ENCODE data around the gene BACE2.

The BACE2 gene

DNA sequence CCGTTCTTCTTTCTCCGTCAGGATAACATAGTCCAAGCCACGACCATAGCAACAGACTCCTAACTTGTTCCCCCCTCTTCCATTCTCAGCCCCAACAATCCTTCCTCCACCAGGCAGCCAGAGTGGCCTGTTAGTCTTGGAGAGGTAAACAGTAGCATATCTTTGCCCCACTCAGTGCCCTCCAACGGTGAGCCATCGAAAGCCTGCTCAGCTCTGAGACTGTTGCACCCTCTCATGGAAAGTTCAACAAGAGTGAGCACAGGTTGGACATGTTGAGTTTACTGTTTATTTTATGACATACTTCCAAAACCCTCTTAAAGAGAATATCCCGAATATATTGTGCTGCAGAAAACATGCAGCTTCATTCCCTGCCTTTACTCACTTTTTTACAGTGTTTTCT is 30.1 kb upstream of the BACE2 start:
- Histone ChIP-seq H3K9me3 (ENCODE audit: control insufficient read depth, low read length) (no peaks in the 10 kb centered on the region), H3K4me3 (ENCODE audit: low read length) (no peak overlapping the region), H3K9ac (ENCODE audit: low read length) (no peak overlapping the region), H3K36me3 (ENCODE audit: control insufficient read depth, insufficient read depth, low read length) (no peaks in the 10 kb centered on the region), H3K4me1 (ENCODE audit: control insufficient read depth, insufficient read depth, low read length) (peaks cover 14% of the 10 kb centered on the region), H3K27me3 (ENCODE audit: control insufficient read depth, insufficient read depth, low read length) (no peaks in the 10 kb centered on the region)

DNA sequence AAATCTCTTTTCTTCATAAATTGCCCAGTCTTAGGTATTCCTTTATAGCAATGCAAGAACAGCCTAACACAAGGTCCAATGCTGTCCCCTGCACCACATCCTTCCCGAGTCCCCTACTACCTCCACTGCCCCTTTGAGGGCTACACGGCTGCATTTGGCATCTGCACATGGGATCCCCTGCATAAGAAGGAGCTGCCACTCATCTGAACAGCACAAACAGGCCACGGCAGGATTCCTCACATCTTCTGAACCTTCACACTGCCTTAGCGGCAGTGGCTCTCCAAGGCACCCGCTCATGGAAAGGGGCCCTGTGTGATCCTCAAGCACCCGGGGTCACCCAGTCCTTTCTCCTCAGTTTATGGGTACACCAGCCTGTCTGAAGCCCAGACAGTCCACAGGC is 29.2 kb upstream of the BACE2 start:
- Histone ChIP-seq H3K4me3 (ENCODE audit: low read length) (no peak overlapping the region), H3K9me3 (ENCODE audit: control insufficient read depth, low read length) (no peaks in the 10 kb centered on the region), H3K36me3 (ENCODE audit: control insufficient read depth, insufficient read depth, low read length) (no peaks in the 10 kb centered on the region), H3K27me3 (ENCODE audit: control insufficient read depth, insufficient read depth, low read length) (no peaks in the 10 kb centered on the region), H3K4me1 (ENCODE audit: control insufficient read depth, insufficient read depth, low read length) (peaks cover 11% of the 10 kb centered on the region), H3K9ac (ENCODE audit: low read length) (no peak overlapping the region)

DNA sequence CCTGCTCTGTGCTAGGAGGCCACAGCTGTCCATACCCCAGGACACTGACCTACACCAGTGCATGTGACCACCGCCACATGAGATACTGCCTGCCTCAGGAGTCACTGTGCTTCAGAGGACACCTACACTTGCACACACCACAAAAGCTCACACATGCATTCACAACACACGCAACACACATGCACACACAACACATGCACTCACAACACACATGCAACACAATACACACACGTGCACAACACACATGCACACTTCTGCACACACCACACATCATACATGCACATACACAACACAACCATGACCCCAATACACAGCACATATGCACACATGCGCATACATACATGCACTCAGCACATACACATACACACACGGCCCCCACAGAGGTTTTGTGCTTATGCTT is 28.7 kb upstream of the BACE2 start:
- no peaks in the 10 kb centered on the region for H3K27me3 ChIP-seq (ENCODE audit: control insufficient read depth, insufficient read depth, low read length)
- no peaks in the 10 kb centered on the region for H3K9me3 ChIP-seq (ENCODE audit: control insufficient read depth, low read length)
- H3K4me1 ChIP-seq (ENCODE audit: control insufficient read depth, insufficient read depth, low read length): peaks cover 11% of the 10 kb centered on the region
- no peak overlapping the region for H3K4me3 ChIP-seq (ENCODE audit: low read length)
- no peaks in the 10 kb centered on the region for H3K36me3 ChIP-seq (ENCODE audit: control insufficient read depth, insufficient read depth, low read length)
- no peak overlapping the region for H3K9ac ChIP-seq (ENCODE audit: low read length)

DNA sequence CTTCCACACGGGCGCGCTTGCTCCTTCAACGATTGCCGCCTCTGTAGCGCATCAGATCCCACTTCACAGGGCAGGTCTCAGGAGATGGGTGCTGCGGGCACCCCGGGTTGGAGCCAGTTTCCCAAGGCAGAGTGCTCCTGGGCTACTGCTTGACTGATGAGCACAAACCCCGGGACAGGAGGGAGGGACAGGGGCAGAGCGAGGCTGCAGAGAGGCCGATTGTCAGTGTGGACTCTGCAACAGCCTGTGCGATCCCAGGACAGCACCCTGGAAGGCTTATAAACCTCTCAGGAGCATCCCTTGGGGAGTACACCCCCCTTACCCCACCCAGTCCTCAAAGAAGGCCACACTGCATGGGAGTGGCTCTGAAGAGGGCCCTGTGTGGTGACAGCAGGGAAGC is 28.0 kb upstream of the BACE2 start:
- Histone ChIP-seq H3K4me1 (ENCODE audit: control insufficient read depth, insufficient read depth, low read length) (peaks cover 11% of the 10 kb centered on the region), H3K9ac (ENCODE audit: low read length) (no peak overlapping the region), H3K36me3 (ENCODE audit: control insufficient read depth, insufficient read depth, low read length) (no peaks in the 10 kb centered on the region), H3K4me3 (ENCODE audit: low read length) (no peak overlapping the region), H3K9me3 (ENCODE audit: control insufficient read depth, low read length) (no peaks in the 10 kb centered on the region), H3K27me3 (ENCODE audit: control insufficient read depth, insufficient read depth, low read length) (no peaks in the 10 kb centered on the region)

DNA sequence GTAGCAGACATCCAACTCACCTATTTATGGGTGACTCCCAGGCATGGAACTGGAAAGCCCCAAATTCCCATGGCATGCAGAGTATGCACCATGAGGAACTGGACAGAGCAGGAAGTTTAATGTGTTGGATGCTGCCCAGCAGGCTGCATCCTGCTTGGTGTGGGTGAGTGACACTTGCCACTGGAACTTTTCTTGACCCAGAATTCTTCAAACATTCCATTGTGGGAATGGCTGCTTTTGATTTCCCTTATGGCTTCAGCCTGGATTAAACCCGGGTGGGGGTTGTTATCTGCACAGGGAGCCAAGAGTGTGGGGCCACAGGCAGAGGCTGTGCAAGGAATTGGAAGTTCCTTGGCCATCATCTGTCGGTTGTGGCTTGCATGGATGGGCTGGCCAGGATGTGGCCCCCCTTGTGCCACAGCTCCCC is 26.9 kb upstream of the BACE2 start:
- H3K4me1 ChIP-seq (ENCODE audit: control insufficient read depth, insufficient read depth, low read length): peaks cover 7% of the 10 kb centered on the region
- H3K9ac ChIP-seq (ENCODE audit: low read length): no peak overlapping the region
- no peaks in the 10 kb centered on the region for H3K9me3 ChIP-seq (ENCODE audit: control insufficient read depth, low read length)
- no peak overlapping the region for H3K4me3 ChIP-seq (ENCODE audit: low read length)
- H3K36me3 ChIP-seq (ENCODE audit: control insufficient read depth, insufficient read depth, low read length): no peaks in the 10 kb centered on the region
- H3K27me3 ChIP-seq (ENCODE audit: control insufficient read depth, insufficient read depth, low read length): no peaks in the 10 kb centered on the region

DNA sequence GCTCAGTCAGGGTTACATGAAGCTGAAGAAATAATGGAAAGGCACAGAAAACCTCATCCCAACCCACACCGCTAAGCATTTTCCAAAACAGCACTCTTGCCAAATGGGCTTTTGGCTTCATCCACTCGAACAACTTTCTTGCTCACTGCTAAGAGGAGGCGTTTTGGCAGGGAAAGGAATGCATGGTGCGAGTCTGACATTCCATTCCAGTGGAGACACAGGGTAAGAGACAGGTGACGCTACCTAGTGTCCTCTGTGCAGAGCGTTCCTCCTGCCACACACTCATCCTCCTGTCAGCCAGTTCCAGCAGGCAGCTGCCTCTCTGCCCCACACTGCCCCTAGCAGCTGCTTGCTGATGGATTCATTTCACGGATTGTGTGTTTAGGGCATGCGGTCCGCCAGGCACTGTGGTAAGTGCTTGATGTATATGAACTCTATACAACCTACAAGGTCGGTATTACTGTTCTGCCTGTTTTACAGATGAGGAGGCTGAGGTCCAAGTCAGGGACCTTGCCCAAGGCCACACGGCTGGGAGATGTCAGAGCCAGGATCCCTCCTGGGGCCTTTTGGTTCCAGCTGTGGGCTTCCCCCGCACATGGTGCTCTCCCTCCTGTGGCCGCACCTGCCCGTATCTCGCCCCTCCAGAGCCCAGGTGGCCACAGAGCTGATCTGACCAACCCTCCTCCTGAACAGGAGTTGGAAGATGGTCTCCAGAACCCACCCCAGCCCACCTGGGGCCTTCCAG is 25.7 kb upstream of the BACE2 start:
- Histone ChIP-seq H3K4me1 (ENCODE audit: control insufficient read depth, insufficient read depth, low read length) (peaks cover 5% of the 10 kb centered on the region), H3K27me3 (ENCODE audit: control insufficient read depth, insufficient read depth, low read length) (no peaks in the 10 kb centered on the region), H3K9me3 (ENCODE audit: control insufficient read depth, low read length) (no peaks in the 10 kb centered on the region), H3K36me3 (ENCODE audit: control insufficient read depth, insufficient read depth, low read length) (no peaks in the 10 kb centered on the region), H3K9ac (ENCODE audit: low read length) (no peak overlapping the region), H3K4me3 (ENCODE audit: low read length) (no peak overlapping the region)

DNA sequence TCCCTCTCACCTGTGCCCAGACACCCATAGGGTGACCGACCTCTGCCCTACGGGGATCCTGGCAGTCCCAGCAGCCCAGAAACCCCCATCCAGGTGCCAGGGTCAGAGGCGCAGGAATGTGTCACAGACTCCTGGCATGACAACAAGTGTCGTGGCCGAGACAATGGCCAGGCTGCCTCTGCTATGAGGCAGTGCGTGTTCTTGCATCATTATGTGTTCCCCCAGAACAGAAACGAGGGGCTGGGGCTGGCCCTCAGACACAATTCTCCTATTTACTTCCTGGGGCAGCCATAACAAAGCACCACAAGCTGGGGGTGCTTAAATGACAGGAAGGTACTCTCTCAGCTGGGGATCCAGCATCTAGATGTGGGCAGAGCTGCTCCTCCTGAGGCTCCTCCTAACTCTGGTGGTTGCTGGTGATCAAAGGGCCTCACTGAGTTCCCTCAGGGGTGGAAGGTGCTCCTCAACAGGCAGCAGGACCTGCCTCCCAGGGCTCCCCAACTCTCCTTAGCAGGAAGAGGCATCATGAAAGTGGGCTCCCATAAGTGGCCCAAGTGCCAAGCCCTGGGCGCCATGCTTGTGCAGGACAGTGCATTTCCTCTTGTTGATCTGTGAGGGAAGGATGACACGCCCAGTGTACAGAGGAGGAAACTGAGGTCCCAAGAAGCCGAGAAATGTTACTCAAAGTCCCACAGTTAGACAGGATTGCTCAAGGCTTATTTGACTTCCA is 24.2 kb upstream of the BACE2 start:
- Histone ChIP-seq H3K4me1 (ENCODE audit: control insufficient read depth, insufficient read depth, low read length) (peaks cover 12% of the 10 kb centered on the region), H3K4me3 (ENCODE audit: low read length) (no peak overlapping the region), H3K9ac (ENCODE audit: low read length) (no peak overlapping the region), H3K36me3 (ENCODE audit: control insufficient read depth, insufficient read depth, low read length) (no peaks in the 10 kb centered on the region), H3K9me3 (ENCODE audit: control insufficient read depth, low read length) (no peaks in the 10 kb centered on the region), H3K27me3 (ENCODE audit: control insufficient read depth, insufficient read depth, low read length) (no peaks in the 10 kb centered on the region)

DNA sequence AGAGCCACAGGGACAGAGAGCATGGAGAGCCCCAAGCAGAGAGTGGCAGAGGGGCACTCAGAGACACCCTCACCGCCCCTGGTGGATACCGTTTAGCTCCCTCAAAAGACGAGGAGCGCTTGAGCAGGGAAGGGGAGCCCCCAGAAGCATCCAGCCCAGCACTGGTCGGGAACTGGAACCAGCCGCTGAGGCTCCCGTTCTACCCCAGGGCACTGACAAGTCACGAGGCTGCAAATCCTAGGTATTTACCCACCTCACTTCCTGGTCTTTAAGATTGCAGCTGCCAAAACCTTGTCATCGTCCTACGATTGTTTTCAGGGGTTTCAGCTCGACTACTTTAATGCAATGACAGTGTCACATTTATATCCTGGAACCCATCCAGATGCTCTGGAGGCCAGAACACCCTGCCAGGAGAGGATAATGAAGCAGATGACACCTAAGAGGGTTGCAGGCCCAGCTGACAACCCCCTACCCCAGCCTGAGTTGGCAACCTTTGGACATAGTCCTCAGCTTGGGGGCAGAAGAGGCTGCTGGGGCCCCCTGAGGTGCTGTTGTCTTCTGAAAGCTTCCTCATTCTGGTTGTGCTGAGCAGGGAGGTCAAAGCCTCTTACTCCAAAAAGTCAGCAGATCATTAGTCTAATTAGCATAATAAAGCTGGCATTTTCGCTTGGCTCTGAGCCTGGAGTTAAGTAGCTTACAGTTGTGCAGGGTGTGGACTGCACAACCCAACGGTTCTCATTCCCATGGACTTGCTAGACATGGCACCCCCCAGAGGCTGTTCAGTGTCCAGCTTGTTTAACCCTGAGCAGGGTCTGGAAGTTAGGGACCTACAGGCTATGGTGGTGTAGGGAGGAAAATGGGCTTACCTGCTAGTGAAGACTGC is 20.6 kb upstream of the BACE2 start:
- H3K4me1 ChIP-seq (ENCODE audit: control insufficient read depth, insufficient read depth, low read length): peaks cover 12% of the 10 kb centered on the region
- H3K4me3 ChIP-seq (ENCODE audit: low read length): no peak overlapping the region
- no peaks in the 10 kb centered on the region for H3K27me3 ChIP-seq (ENCODE audit: control insufficient read depth, insufficient read depth, low read length)
- no peak overlapping the region for H3K9ac ChIP-seq (ENCODE audit: low read length)
- no peaks in the 10 kb centered on the region for H3K9me3 ChIP-seq (ENCODE audit: control insufficient read depth, low read length)
- no peaks in the 10 kb centered on the region for H3K36me3 ChIP-seq (ENCODE audit: control insufficient read depth, insufficient read depth, low read length)

DNA sequence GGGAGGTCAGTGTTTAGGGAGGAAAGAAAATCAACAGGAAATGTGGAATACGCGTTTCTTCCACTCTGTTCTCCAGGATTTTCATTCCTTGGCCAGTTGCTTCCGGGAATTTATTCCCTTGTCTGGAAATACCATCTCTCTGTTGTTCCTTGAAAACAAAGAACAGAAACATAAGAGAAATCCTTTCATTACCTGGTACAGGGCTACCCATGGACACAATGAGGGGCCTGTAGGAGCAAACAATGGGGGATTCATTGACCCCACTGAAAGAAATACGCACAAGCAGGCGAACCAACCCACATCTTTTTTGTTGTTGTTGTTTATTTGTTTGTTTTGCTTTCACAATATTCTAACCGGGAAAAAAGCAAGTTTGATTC is 20.0 kb upstream of the BACE2 start:
- Histone ChIP-seq H3K9me3 (ENCODE audit: control insufficient read depth, low read length) (no peaks in the 10 kb centered on the region), H3K27me3 (ENCODE audit: control insufficient read depth, insufficient read depth, low read length) (no peaks in the 10 kb centered on the region), H3K36me3 (ENCODE audit: control insufficient read depth, insufficient read depth, low read length) (no peaks in the 10 kb centered on the region), H3K9ac (ENCODE audit: low read length) (no peak overlapping the region), H3K4me1 (ENCODE audit: control insufficient read depth, insufficient read depth, low read length) (peaks cover 15% of the 10 kb centered on the region), H3K4me3 (ENCODE audit: low read length) (no peak overlapping the region)

DNA sequence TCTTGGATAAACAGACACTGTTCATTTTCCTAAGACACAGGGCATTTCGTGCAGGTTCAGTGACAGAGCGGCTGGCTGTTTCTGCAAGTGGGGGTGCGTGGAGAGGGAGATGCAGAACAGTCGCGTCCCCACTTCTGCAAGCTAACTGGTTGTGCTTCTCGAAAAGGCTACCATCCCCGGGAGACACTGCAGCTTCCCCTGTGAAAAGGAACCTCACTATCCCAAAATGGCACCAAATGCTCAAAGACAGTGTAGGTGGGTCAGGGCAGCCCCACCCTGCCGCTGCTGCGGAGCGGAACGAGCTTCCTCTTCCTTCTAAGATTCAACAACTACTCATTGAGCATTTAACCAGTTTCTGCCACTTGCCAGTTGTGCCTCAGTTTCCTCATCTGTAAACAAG is 19.2 kb upstream of the BACE2 start:
- Histone ChIP-seq H3K9ac (ENCODE audit: low read length) (no peak overlapping the region), H3K36me3 (ENCODE audit: control insufficient read depth, insufficient read depth, low read length) (no peaks in the 10 kb centered on the region), H3K4me3 (ENCODE audit: low read length) (no peak overlapping the region), H3K27me3 (ENCODE audit: control insufficient read depth, insufficient read depth, low read length) (no peaks in the 10 kb centered on the region), H3K9me3 (ENCODE audit: control insufficient read depth, low read length) (no peaks in the 10 kb centered on the region), H3K4me1 (ENCODE audit: control insufficient read depth, insufficient read depth, low read length) (peaks cover 23% of the 10 kb centered on the region)

DNA sequence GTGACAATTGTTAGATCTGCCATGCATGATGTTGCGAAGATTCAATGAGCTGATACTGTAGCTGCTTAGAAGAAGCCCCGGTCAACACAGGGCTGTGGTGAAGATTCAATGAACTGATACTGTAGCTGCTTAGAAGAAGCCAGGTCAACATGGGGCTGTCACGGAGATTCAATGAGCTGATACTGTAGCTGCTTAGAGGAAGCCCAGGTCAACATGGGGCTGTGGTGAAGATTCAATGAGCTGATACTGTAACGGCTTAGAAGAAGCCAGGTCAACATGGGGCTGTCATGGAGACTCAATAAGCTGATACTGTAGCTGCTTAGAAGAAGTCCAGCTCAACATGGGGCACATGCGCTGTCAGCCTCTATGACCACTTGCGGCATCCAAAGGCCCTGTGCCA is 18.8 kb upstream of the BACE2 start:
- no peaks in the 10 kb centered on the region for H3K36me3 ChIP-seq (ENCODE audit: control insufficient read depth, insufficient read depth, low read length)
- no peaks in the 10 kb centered on the region for H3K27me3 ChIP-seq (ENCODE audit: control insufficient read depth, insufficient read depth, low read length)

DNA sequence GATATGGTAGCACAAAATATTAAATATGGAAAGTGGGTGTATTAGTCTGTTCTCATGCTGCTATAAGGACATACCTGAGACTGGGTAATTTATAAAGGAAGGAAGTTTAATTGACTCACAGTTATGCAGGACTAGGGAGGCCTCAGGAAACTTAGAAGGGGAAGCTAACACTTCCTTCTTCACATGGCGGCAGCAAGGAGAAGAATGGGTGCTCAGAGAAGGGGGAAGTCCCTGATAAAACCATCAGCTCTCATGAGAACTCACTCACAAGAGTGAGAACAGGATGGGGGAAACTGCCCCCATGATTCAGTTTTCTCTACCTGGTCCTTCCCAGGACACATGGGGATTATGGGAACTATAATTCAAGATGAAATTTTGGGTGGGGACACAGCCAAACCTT is 15.8 kb upstream of the BACE2 start:
- no peak overlapping the region for H3K9ac ChIP-seq (ENCODE audit: low read length)
- H3K36me3 ChIP-seq (ENCODE audit: control insufficient read depth, insufficient read depth, low read length): no peaks in the 10 kb centered on the region
- H3K4me3 ChIP-seq (ENCODE audit: low read length): no peak overlapping the region
- H3K27me3 ChIP-seq (ENCODE audit: control insufficient read depth, insufficient read depth, low read length): no peaks in the 10 kb centered on the region
- peaks cover 41% of the 10 kb centered on the region for H3K4me1 ChIP-seq (ENCODE audit: control insufficient read depth, insufficient read depth, low read length)
- H3K9me3 ChIP-seq (ENCODE audit: control insufficient read depth, low read length): no peaks in the 10 kb centered on the region

More for the DNA sequence above, 18.8 kb upstream of the BACE2 start:
- H3K9ac ChIP-seq (ENCODE audit: low read length): no peak overlapping the region
- no peak overlapping the region for H3K4me3 ChIP-seq (ENCODE audit: low read length)
- no peaks in the 10 kb centered on the region for H3K9me3 ChIP-seq (ENCODE audit: control insufficient read depth, low read length)
- peaks cover 27% of the 10 kb centered on the region for H3K4me1 ChIP-seq (ENCODE audit: control insufficient read depth, insufficient read depth, low read length)
